Activated CD8-positive, alpha-beta T cell treated with anti-CD3 and anti-CD28 coated beads for 36 hours (primary cell): ENCODE data around the gene MS4A15. TPM values are rescaled to one million over a fixed set of nuclear protein-coding genes. Genes with fewer than 3 reads are reported as not detected.
"Not testable (repeated sequence)": the region's sequence is repeated elsewhere in the genome, so short reads cannot be mapped to it uniquely, and the experiment has no call there.

Source experiments
- ATAC-seq: fragments of 200-7000 bp; cut with Tn5 transposase; one replicate; pipeline ENCODE4 v1.10.0; 2021; ENCODE audit warnings: mild to moderate bottlenecking, moderate library complexity
- CTCF ChIA-PET: fragments of 350-600 bp; sonication (Branson Sonifier 250); formaldehyde crosslinking; loops from one replicate; lab custom pipeline; 2021; ENCODE audit warnings: antibody characterized with exemption; lab: Charles Lee
- POLR2A ChIA-PET: fragments of 350-600 bp; sonication (Branson Sonifier 250); formaldehyde crosslinking; loops from one replicate; lab custom pipeline; 2021; ENCODE audit warnings: antibody characterized with exemption; lab: Charles Lee
- DNase-seq: peaks from one replicate; pipeline ENCODE4 v3.0.0-alpha.2; 2020
- H3K27ac Mint-ChIP-seq: one replicate; pipeline ENCODE4 v1.8.0; 2021; ENCODE audit warnings: mild to moderate bottlenecking, mixed read lengths
- H3K27me3 Mint-ChIP-seq: one replicate; pipeline ENCODE4 v1.8.0; 2021; ENCODE audit warnings: mixed read lengths
- H3K36me3 Mint-ChIP-seq: one replicate; pipeline ENCODE4 v1.8.0; 2021; ENCODE audit warnings: low read depth, mixed read lengths
- H3K4me1 Mint-ChIP-seq: one replicate; pipeline ENCODE4 v1.8.0; 2021; ENCODE audit warnings: low read depth, mixed read lengths
- H3K4me3 Mint-ChIP-seq: one replicate; pipeline ENCODE4 v1.8.0; 2021; ENCODE audit warnings: mild to moderate bottlenecking, moderate library complexity, mixed read lengths
- H3K9me3 Mint-ChIP-seq: one replicate; pipeline ENCODE4 v1.8.0; 2021; ENCODE audit warnings: mixed read lengths
- CTCF ChIP-seq: fragments of 200-600 bp; IDR thresholded peaks from one replicate; pipeline ENCODE4 v1.8.0; 2022; ENCODE audit warnings: antibody characterized with exemption, mild to moderate bottlenecking
- intact Hi-C: fragments of 100-400 bp; cut with micrococcal nuclease; formaldehyde crosslinking; loops from one replicate; pipeline ENCODE4 v1.10.0; 2022
- total RNA-seq, 2 experiments: library from RNA; stranded (reverse); gene quantifications; one replicate each; pipeline ENCODE4 v1.2.3, GENCODE V29; 2021

MS4A15 gene
- total RNA-seq, 2 experiments from 2014 or later, result not detected

GRCh38 chr11:60818057-60818456, 61.4 kb downstream of the MS4A15 start:
- Mint-ChIP-seq H3K36me3 (no peaks in the 10 kb centered on the region), H3K9me3 (peaks cover 13% of the 10 kb centered on the region), H3K4me1 (no peaks in the 10 kb centered on the region), H3K27me3 (no peaks in the 10 kb centered on the region), H3K27ac (no peak overlapping the region), H3K4me3 (no peak overlapping the region)
- no peak for TF ChIP-seq CTCF
- ChIA-PET CTCF (no interaction called here), POLR2A (no interaction called here)
- ATAC-seq (no peak), DNase-seq (no peak)
- intact Hi-C loops, result no loop called here

GRCh38 chr11:60821827-60822599, 65.3 kb downstream of the MS4A15 start:
- Mint-ChIP-seq H3K27me3 (no peaks in the 10 kb centered on the region), H3K4me1 (no peaks in the 10 kb centered on the region), H3K4me3 (no peak overlapping the region), H3K36me3 (no peaks in the 10 kb centered on the region), H3K27ac (no peak overlapping the region), H3K9me3 (peaks cover 6% of the 10 kb centered on the region)
- DNase-seq (no peak), ATAC-seq (peak; percentile 27)
- intact Hi-C loops, result loop anchor here (10.0 kb wide), 1 partner anchor 57 kb away; no protein-coding TSS in a partner anchor
- ChIA-PET CTCF (interaction anchor here (1.4 to 5.5 kb wide), 2 partner anchors 9 to 65 kb away, joined by 3 to 41 read pairs; no protein-coding TSS in a partner anchor), POLR2A (no interaction called here)
- no peak for TF ChIP-seq CTCF

GRCh38 chr11:60823745-60824306, 67.2 kb downstream of the MS4A15 start:
- POLR2A ChIA-PET, H3K27me3 Mint-ChIP-seq, H3K27ac Mint-ChIP-seq, ATAC-seq, DNase-seq, H3K4me3 Mint-ChIP-seq, H3K4me1 Mint-ChIP-seq, H3K9me3 Mint-ChIP-seq, H3K36me3 Mint-ChIP-seq: not testable (repeated sequence)
- intact Hi-C loops, result loop anchor here (10.0 kb wide), 1 partner anchor 59 kb away; no protein-coding TSS in a partner anchor
- CTCF ChIA-PET, result interaction anchor here (0.8 to 5.5 kb wide), 4 partner anchors 7 to 364 kb away, joined by 3 to 41 read pairs (median 4); no protein-coding TSS in a partner anchor

- no peak for DNase-seq
- no peak for ATAC-seq
- ChIA-PET CTCF (interaction anchor here (1.0 to 1.4 kb wide), 2 partner anchors 50 to 62 kb away, joined by 3 to 4 read pairs; no protein-coding TSS in a partner anchor), POLR2A (interaction anchor here (0.5 kb wide), 1 partner anchor 157 kb away, joined by 3 read pairs; no protein-coding TSS in a partner anchor)
- intact Hi-C loops, result loop anchor here (10.0 kb wide), 1 partner anchor 60 kb away; no protein-coding TSS in a partner anchor
- Mint-ChIP-seq H3K9me3 (no peaks in the 10 kb centered on the region), H3K27ac (no peak overlapping the region), H3K4me3 (no peak overlapping the region), H3K4me1 (no peaks in the 10 kb centered on the region), H3K27me3 (no peaks in the 10 kb centered on the region), H3K36me3 (no peaks in the 10 kb centered on the region)
- TF ChIP-seq CTCF, result no peak
Observed at GRCh38 chr11:60825118-60825517, 68.5 kb downstream of the MS4A15 start.

- POLR2A ChIA-PET, result no interaction called here
- TF ChIP-seq CTCF, result no peak
Observed at GRCh38 chr11:60825790-60826189, 69.1 kb downstream of the MS4A15 start.

More at GRCh38 chr11:60825790-60826189, 69.1 kb downstream of the MS4A15 start:
- intact Hi-C loops, result loop anchor here (10.0 kb wide), 1 partner anchor 61 kb away; no protein-coding TSS in a partner anchor
- Mint-ChIP-seq H3K36me3 (no peaks in the 10 kb centered on the region), H3K27ac (no peak overlapping the region), H3K4me3 (no peak overlapping the region), H3K27me3 (no peaks in the 10 kb centered on the region), H3K9me3 (no peaks in the 10 kb centered on the region), H3K4me1 (no peaks in the 10 kb centered on the region)
- CTCF ChIA-PET, result interaction anchor here (2.2 kb wide), 1 partner anchor 76 kb away, joined by 5 read pairs; no protein-coding TSS in a partner anchor
- DNase-seq (no peak), ATAC-seq (no peak)

Other genes with a start within 250 kb of the MS4A15 start
- gene MS4A13, start 241.5 kb upstream of the MS4A15 start, total RNA-seq, result not detected
- not detected for gene MS4A8, start 57.3 kb upstream of the MS4A15 start, total RNA-seq
- not detected for gene MS4A18, start 32.1 kb upstream of the MS4A15 start, total RNA-seq
- gene MS4A10, start 28.5 kb downstream of the MS4A15 start, total RNA-seq, result not detected
- gene CCDC86, start 85.2 kb downstream of the MS4A15 start, total RNA-seq, result 10 to 100 TPM; 48.1 to 51.4 TPM
- under 1 TPM; 0.23 to 0.38 TPM for gene PTGDR2, start 99.1 kb downstream of the MS4A15 start, total RNA-seq
- gene ZP1, start 110.7 kb downstream of the MS4A15 start, total RNA-seq, result not detected
- gene PRPF19, start 149.7 kb downstream of the MS4A15 start, total RNA-seq, result 100 to 1,000 TPM; 142 to 150 TPM
- gene TMEM109, start 157.3 kb downstream of the MS4A15 start, total RNA-seq, result 100 to 1,000 TPM in 1 of 2 experiments, 10 to 100 TPM in 1; 93.2 to 101 TPM
- gene TMEM132A, start 167.6 kb downstream of the MS4A15 start, total RNA-seq, result 1 to 10 TPM; 1.1 to 1.3 TPM
- 1 to 10 TPM; 3.9 to 4.7 TPM for gene SLC15A3, start 195.3 kb downstream of the MS4A15 start, total RNA-seq
- gene CD6, start 214.8 kb downstream of the MS4A15 start, total RNA-seq, result 100 to 1,000 TPM; 196 to 201 TPM